ENCODE measurements around the gene TMPRSS11F.

- TF ChIP-seq EP300 (IDR thresholded peaks at IDR 0.05) (no peak), CTCF (IDR thresholded peaks at IDR 0.05) (no peak), POLR2A (IDR thresholded peaks at IDR 0.05) (no peak)
Measured at GRCh38 chr4:68129793-68130192, at the start of gene TMPRSS11F.

All from ovary (tissue), 3 donors.